Ramos (cell line): ENCODE measurements around the gene LRRC8B.

Experiments used
- in situ Hi-C: fragments of 300-500 bp; cut with MboI; formaldehyde crosslinking; loops from one replicate; pipeline ENCODE4 v1.14.3; 2022; ENCODE audit warnings: low sequenced_read_pairs; ENCODE audit not compliant: unreplicated experiment

Gene LRRC8B

DNA sequence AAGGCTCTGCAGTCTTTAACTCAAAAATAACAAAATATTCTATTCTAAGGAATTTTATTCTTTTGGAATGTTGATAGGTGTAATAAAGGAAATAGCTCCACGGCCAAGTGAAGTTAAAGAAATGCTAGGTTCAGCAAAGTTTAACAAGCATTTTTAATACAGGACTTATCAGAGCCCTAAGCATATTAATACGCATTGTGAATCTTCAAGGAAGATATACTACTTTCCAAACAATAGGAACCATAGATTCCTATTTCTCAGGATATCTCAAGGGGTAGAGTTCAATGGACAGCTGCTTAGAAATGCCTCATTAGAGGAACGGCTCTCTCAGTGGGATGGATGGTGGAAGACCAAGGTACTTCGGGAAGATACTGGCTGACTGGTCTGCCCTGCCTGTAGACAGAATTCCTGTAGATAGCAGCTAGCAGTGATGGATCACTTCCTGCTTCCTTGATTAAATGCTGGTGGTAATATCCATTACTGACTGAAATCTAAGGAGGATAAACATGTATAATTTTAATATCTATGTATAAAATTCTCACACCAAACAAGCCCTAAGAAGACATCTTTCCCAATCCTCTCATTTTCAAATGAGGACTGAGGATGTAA lies 100.2 kb downstream of the LRRC8B start:
- in situ Hi-C loops, result loop anchor here (5.0 to 25.0 kb wide), 2 partner anchors 132 to 362 kb away; partner anchors contain the start of gene ZNF326

DNA sequence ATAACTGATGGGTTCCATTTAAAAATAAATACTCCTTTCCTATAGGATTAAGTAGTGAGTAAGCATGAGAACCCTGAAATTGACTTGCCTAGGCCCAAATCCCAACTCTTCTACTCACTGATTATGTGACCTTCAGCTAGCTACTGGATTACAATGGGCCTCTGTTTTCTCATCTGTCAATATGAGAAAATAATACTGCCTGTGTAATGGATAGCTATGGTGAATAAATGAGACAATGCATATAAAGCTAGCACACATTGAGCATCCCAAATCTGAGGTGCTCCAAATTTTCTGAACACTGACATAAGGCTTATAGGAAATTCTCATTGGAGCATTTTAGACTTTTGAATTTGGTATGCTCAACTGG lies 103.0 kb downstream of the LRRC8B start:
- in situ Hi-C loops, result loop anchor here (5.0 to 25.0 kb wide), 2 partner anchors 130 to 360 kb away; partner anchors contain the start of gene ZNF326

DNA sequence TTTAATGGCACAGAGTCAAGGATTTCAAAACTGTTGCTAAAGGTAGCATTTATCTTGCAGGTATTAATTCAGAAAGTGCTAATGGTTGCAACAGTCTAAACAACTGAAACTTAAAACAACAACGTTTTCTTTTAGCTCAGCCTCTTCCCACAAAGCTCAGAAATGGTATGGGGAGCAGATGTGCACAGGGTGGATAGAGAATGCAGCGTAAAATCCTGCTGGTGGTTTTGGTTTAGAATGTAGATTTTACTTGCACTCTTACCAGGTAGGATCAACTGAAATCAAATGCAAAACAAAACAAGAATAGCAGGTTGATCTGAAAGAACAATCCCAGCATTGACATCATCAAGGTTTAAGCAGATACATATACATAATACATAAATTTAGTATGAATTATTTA lies 104.5 kb downstream of the LRRC8B start:
- in situ Hi-C loops, result loop anchor here (5.0 to 25.0 kb wide), 2 partner anchors 128 to 358 kb away; partner anchors contain the start of gene ZNF326

DNA sequence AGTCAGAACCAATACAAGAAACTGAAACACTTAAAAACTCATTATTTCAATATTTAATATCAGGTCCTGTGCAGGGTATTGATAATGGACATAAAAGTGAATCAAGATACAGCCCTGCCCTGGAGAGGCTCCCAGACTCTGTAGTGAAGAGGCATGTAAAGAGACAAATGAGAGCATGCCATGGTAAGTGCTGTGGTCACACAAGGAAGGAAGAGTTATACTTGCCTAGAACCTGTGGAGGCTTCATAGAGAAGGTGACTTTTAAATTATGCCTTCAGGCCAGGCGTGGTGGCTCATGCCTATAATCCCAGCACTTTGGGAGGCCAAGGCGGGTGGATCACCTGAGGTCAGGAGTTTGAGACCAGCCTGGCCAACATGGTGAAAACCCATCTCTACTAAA lies 105.0 kb downstream of the LRRC8B start:
- in situ Hi-C loops, result loop anchor here (5.0 to 25.0 kb wide), 2 partner anchors 128 to 358 kb away; partner anchors contain the start of gene ZNF326

DNA sequence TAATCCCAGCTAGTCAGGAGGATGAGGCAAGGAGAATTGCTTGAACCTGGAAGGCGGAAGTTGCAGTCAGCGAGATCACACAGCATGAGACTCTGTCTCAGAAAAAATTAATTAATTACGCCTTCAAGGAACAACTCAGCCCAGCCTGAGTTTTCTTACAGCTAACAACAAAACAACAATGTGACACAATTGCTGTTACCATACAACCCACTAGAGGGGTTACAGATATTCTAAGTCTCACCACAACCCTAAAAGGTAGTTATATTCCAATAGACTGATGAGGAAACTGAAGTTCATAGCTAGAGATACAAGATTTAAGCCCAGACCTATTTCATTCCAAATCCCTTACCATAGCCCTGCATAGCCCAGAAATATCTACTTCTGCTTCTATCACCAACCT lies 105.4 kb downstream of the LRRC8B start:
- in situ Hi-C loops, result loop anchor here (25.0 kb wide), 1 partner anchor 357 kb away; the partner anchor contains the start of gene ZNF326

DNA sequence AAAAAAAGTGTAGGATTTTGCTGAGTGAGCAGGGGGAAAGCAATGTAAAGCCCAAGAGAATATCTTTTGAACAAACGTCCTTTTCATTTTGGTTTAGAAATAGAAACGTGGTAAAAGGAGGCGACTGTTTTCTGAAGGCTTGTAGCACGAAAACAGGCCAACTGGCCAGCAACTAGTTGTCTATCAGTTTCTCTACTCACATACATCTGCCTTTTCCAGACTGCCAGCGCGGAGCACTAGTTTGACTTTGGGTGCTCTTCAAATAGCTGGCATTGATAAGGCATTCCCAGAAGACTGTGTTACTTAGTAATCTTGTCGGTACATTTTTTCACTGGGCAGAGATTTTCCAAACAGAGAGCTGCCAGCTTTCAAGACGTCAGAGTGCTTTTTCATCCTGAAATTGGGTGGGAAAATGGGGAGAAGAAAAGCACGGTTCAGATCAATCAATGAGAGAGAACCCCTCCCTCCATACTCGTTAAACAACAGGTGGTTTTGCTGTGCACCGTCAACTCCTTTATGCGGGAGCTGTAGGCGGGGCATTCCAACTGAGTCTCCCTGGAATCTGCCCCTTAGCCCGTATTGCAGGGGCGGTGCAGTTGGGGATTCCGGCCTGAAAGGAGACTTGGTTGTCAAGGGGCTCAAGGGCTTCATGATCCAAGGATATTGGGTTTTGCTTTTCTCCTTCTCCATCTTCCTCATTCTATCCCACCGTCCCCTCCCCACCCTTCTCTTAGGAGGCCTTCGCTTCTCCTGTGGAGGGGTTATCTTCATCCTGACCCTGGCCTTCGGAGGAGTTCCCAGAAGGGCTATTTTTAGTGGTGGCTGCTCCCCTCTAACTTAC lies 107.4 kb downstream of the LRRC8B start:
- in situ Hi-C loops, result loop anchor here (25.0 kb wide), 1 partner anchor 355 kb away; the partner anchor contains the start of gene ZNF326

DNA sequence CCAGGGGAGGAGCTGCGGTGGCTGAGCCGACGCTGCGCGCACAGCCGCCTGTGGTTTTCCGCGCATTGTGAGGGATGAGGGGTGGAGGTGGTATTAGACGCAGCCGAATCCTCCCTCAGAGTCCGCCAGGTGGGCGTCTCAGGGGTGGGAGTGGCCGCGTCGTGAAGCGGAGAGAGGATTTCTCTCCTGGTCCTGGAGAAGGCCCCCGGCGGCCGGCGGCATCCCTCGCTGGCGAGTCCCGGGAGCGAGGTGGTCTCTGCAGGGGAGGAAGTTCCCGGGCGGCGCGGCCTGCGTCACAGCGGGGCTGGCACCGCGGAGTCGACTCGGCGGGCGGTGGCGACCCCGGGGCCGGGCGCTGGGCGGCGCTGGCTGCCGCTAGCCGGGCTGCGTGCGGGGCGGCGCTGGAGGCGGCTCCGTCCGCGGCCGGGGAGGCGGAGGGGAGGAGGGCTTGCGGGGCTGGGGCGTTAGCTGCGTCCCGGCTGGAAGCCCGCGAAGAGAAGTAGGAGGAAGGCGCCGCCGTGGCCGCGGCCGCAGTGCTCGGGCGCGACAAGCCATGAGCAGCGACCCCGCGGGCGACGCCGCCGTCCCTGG lies 108.1 kb downstream of the LRRC8B start, which contains the start of gene LRRC8C:
LRRC8C (plus strand) TSS at position 464 of the 591 bp plus-strand sequence. CDS start 53,354 bp downstream, outside the sequence.
- in situ Hi-C loops, result loop anchor here (25.0 kb wide), 1 partner anchor 355 kb away; the partner anchor contains the start of gene ZNF326

DNA sequence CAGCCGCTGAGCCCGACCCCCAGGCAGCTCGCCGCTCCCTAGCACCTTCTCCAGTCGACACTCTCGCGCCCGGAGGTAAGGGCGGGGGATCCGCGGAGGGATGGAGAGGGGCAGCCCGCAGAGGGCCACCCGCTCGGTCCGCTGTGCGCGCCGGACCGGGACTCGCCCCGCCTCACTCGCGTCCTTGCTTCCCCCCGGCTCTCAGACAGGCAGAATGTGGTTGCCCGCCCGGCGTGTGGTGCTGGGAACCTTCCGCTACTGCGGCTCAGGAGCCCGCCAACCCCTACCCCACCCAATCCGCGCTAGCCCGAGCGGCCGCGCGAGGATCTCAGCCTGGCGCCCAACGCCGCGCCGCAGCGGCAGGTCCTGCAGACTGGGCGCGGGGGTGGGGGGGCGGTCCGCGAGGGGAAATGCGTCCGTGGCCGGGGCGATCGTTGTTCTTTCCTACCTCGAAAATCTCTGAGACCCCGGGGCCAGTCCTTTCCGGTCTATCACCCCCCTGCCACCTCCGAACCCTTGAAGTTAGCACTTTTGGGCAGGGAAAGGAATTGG lies 108.7 kb downstream of the LRRC8B start:
- in situ Hi-C loops, result loop anchor here (25.0 kb wide), 1 partner anchor 354 kb away; the partner anchor contains the start of gene ZNF326

DNA sequence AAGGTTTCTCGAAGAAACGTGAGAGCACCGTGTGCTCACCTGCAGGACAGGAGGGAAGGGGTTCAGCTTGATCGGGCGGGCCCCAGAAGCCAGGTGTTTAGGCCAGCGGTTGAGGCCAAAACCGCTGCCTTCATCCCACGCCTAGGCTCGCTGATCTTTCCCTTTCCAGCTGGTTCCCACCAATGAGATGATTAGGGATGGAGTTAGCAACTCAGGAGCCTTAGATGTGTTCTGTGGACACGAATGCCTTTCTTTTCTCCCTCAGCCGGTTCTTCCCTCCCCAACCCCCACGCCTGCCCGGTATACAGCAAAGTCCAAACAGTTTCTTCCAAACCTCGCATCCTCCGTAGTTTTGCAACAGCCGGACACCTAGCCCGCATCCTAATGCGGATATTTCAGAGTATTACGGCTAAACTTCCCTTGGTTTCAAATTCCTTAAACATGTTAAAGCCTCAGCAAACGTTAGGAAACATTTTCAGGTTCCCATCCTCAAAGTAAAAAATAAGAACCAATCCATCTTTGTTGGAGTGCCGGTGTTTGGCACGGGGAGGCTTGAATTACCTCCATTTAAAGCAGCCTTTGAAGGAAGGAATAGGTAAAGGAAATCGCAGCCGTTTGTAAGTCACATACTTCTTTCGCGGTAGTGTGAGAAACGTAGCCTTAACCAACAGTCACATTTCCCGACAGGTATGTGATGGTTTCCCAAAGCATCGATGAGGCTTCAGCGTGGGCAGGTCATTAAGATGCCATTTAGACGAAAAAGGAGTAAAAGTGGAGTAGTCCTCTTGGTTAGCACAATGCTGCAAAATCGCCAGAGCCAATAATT lies 109.4 kb downstream of the LRRC8B start:
- in situ Hi-C loops, result loop anchor here (25.0 kb wide), 1 partner anchor 353 kb away; the partner anchor contains the start of gene ZNF326

DNA sequence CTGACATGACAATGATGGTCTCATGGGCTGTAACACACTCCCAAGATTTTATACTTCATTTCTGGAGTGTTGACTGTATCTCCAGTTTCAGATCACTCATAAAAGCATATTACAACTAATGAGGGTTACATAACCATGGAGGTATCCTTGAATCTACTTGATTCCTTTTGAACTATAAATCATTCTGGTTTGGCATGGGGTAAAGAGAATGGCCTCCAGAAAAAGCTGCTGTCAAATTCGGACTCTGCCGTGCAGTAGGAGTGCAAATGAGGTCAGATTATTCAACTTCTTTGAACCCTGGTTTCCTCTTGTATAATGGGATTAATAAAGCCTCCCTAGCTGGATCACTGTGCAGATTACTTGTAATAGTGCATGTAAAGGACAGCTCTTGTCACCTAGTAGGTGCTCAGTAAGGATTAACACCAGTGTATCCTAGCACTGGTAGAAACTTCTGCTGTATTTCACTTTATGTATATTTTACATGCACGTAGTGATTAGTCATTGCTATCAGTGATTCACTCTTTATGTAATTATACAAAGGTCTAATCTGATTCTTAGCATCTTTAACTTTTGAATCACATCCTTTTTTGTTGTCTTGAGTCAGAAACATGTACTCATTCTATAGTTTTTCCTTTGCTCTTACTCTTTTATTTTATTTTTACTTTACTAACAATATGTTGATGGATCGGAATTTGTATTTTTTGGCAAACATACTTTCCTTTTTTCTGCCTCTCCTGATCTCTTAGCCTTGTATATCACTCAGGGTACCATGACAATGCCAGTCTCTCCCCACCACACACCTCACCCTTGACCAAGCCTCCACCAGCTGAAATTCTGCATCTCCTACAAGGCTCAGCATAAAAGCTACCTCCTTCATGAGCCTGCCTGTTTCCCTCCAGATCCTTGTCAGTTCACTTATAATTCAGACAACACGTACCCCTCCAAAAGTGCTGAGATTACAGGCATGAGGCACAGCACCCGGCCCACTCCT lies 111.5 kb downstream of the LRRC8B start:
- in situ Hi-C loops, result loop anchor here (5.0 to 25.0 kb wide), 2 partner anchors 51 to 351 kb away; partner anchors contain the start of gene ZNF326

DNA sequence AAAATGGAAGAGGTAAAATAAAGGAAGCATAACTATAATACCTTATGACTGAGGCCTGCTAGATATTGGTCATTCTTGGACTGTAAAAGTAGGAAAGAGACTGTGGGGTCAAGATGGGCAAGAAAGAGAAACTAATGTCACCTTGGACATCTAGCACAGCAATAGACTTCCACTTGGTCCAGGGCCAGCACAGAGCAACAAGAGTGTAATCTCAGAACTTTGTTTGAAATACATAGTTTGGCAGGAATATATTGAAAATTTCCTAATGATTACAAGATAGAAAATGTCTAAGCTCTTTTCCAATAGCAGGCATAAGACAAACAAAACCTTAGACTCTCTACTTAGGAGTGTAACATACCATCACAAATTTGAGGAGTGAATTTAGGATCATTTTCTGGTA lies 112.9 kb downstream of the LRRC8B start:
- in situ Hi-C loops, result loop anchor here (5.0 to 25.0 kb wide), 2 partner anchors 50 to 350 kb away; partner anchors contain the start of gene ZNF326

DNA sequence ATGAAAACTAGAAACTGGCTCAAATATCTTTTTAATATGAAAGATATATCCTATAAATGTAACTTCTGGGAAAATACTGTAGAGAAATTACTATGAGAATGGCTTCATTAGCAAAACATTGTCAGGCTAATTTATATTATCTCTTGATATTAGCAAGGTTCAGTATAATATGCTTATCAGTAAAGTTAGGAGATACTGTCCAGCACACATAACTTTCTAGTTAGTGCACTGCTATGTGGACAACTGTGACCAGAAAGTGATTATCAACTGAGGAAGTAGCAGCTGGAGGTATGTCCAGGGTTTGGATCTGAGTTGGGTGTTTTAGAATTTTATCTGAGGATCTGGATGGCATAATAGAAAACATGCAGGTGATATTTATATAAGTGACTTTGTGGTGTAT lies 115.8 kb downstream of the LRRC8B start:
- in situ Hi-C loops, result loop anchor here (25.0 kb wide), 1 partner anchor 347 kb away; the partner anchor contains the start of gene ZNF326

DNA sequence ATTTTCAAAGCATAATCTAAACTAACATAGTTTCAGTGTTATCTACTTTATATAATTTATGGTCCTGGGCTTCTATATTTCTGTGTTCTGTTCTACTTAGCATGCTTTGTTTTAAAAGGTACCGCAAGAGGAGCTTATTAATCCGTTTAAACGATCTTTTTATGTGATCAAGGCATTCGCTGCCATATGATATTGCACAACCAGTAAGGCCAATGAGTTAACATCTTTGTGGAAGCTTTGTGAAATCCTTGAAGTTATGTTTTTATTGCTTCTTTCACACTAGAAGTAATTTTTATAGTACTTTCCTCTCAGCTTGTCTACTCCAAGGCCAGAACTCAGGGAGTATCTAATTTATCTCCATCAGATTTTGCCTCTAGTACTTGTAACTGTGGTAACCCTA lies 117.2 kb downstream of the LRRC8B start:
- in situ Hi-C loops, result loop anchor here (25.0 kb wide), 1 partner anchor 346 kb away; the partner anchor contains the start of gene ZNF326

DNA sequence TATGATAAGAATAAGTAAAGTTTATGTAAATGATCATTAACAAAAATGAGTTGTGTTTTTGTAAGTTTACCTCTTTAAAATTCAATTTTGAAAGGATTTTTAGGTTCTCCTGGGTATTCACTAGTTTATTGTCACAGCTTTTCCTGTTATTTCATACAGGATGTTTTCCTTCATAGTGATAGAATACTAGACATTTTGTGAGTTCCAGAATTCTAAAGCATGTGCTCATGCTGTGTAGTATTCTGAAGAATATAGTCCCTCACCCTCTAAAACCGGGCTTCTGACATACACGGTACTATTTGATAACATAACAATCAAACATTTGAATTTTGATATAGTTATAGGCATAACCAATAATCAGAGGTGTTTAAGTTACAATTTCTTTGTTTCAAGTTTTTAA lies 118.9 kb downstream of the LRRC8B start:
- in situ Hi-C loops, result loop anchor here (25.0 kb wide), 1 partner anchor 344 kb away; the partner anchor contains the start of gene ZNF326

DNA sequence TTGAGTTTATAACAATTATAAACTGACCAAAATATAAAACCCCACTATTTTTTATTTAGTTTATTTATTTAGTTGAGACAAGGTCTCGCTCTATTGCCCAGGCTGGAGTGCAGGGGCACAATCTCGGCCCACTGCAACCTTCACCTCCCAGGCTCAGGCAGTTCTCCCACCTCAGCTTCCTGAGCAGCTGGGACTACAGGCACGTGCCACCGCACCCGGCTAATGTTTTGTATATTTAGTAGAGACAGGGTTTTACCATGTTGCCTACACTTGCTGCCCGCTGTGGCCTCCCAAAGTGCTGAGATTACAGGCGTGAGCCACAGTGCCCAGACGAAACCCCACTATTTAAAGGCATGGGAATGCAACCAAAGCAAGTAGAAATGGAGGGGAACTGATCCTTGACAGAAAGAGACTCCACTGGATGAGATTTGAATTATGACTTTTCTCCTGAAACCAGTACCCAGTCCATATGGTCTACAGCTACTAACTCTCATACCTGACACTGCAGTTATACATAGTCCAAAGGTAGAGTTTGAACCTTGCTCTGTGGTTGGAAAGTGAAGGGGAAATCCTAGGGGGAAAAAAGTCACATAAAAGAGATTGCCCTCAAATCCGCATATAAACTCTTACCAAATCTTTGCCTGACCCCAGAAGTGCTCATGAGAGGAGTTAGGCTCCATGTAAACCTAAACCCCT lies 119.6 kb downstream of the LRRC8B start:
- in situ Hi-C loops, result loop anchor here (25.0 kb wide), 1 partner anchor 343 kb away; the partner anchor contains the start of gene ZNF326

DNA sequence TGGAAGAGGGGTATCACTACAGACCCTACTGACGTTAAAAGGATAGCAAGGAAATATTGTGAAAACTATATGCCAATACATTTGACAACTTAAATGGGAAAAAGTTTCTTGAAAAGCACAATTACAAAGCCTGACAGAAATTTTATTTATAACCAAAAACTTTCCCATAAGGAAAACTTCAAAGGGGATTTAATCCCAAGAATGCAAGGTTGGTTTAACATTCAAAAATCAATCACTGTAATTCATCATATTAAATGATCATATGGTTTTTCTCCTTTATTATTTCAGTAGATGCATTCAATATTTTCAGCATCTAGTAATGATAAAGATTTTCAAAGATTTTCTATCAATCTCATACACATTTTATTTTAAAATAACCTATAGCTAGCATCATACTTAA lies 121.6 kb downstream of the LRRC8B start:
- in situ Hi-C loops, result loop anchor here (25.0 kb wide), 1 partner anchor 341 kb away; the partner anchor contains the start of gene ZNF326
